ENCODE measurements around the gene TRIM7.
A peak's percentile ranks its signal among the peaks of the same experiment; 100 is the strongest.

TRIM7 gene

GRCh38 chr5:181176254-181176952 is 28.6 kb downstream of the TRIM7 start:
- Histone ChIP-seq H3K79me2 (ENCODE audit: insufficient read depth, low read depth) (no peaks in the 10 kb centered on the region), H3K4me2 (no peak overlapping the region), H3K9ac (no peak overlapping the region), H3K27me3 (ENCODE audit: insufficient read depth, low read depth) (no peaks in the 10 kb centered on the region), H3K4me3 (IDR thresholded peaks at IDR 0.05; ENCODE audit: insufficient read depth, low read depth, low read length) (no peak overlapping the region), H3K27ac (no peak overlapping the region), H2AFZ (ENCODE audit: low read depth) (no peak overlapping the region), H4K20me1 (ENCODE audit: insufficient read depth) (no peaks in the 10 kb centered on the region), H3K36me3 (ENCODE audit: insufficient read depth) (no peaks in the 10 kb centered on the region), H3K4me1 (ENCODE audit: low read depth, poor library complexity, severe bottlenecking) (peaks cover 20% of the 10 kb centered on the region)
- no peak for TF ChIP-seq CTCF (conservative IDR thresholded peaks at IDR 0.05; ENCODE audit: low read depth, low read length)

DNA sequence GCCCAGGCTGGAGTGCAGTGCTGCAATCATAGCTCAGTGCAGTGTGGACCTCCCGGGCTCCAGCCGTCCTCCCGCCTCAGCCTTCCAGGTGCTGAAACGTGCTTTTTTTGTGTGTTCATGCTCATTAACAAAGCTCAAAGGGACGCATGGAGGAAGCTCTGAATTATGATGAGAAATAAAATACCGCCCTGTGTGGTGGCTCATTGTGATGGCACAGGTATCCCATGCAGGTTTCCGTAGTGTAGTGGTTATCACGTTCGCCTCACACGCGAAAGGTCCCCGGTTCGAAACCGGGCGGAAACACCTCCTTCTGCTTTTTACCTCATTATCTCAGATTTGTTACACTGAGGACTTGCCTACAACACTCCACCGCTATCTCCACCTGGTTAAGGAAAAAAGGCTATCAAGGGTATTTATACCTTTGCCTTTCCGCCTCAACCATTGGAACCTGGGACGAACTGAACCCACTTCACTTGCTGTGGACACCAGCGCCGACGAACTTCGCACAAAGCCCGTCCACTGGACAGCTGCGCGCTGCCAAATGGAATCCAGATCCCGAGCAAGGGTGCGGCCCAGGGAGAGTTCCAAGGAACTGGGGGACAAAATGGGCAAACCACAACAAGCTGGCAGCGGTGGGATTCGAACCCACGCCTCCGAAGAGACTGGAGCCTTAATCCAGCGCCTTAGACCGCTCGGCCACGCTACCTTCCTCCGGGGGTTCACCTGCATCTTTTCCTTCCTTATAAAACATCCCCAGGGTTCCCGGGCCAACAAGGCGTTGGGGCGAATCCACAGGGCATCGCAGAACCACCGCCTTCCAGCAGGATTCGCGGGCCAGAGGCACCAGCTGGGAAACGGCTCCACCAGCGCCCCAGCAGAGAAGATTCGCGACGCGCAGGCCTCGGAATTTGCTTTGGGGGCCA is 31.3 kb downstream of the TRIM7 start:
- TF ChIP-seq CTCF (conservative IDR thresholded peaks at IDR 0.05; ENCODE audit: low read depth, low read length): 0 out of 2 replicates have a peak, but pooled peaks have one; percentile 34
- Histone ChIP-seq H3K4me1 (ENCODE audit: low read depth, poor library complexity, severe bottlenecking) (peaks cover 16% of the 10 kb centered on the region), H3K4me3 (IDR thresholded peaks at IDR 0.05; ENCODE audit: insufficient read depth, low read depth, low read length) (no peak overlapping the region), H4K20me1 (ENCODE audit: insufficient read depth) (no peaks in the 10 kb centered on the region), H3K79me2 (ENCODE audit: insufficient read depth, low read depth) (no peaks in the 10 kb centered on the region), H3K27ac (peak overlapping the region; percentile 84), H3K36me3 (ENCODE audit: insufficient read depth) (no peaks in the 10 kb centered on the region), H2AFZ (ENCODE audit: low read depth) (peak overlapping the region; percentile 72; the same call in 1 of the 2 replicates), H3K27me3 (ENCODE audit: insufficient read depth, low read depth) (no peaks in the 10 kb centered on the region), H3K9ac (peak overlapping the region; percentile 58; the same call in 1 of the 2 replicates), H3K4me2 (peak overlapping the region; percentile 61; the same call in 1 of the 2 replicates)

DNA sequence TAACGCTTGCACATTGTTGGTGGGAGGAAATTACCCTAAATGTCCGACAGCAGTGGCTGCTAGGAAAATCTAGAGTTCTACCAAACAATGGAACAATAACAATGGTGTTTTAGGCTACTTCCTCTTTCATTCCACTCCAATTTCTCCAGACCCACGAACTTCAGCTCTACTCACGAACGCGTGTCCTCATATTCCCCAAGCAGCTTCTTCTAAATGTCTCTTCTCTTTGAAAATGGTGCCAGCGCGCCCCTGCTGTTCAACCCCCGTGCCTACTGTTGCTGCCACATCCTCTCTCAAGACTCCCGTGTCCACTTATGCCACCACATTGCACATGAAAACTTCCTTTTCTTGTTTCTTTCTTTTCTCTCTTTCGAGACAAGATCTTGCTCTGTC is 32.0 kb downstream of the TRIM7 start:
- Histone ChIP-seq H3K4me2 (peak overlapping the region; percentile 61; the same call in 1 of the 2 replicates), H3K79me2 (ENCODE audit: insufficient read depth, low read depth) (no peaks in the 10 kb centered on the region), H3K27ac (peak overlapping the region; percentile 84), H3K27me3 (ENCODE audit: insufficient read depth, low read depth) (no peaks in the 10 kb centered on the region), H4K20me1 (ENCODE audit: insufficient read depth) (no peaks in the 10 kb centered on the region), H3K4me3 (IDR thresholded peaks at IDR 0.05; ENCODE audit: insufficient read depth, low read depth, low read length) (no peak overlapping the region), H3K4me1 (ENCODE audit: low read depth, poor library complexity, severe bottlenecking) (peaks cover 16% of the 10 kb centered on the region), H3K36me3 (ENCODE audit: insufficient read depth) (no peaks in the 10 kb centered on the region), H2AFZ (ENCODE audit: low read depth) (peak overlapping the region; percentile 72; the same call in 1 of the 2 replicates), H3K9ac (peak overlapping the region; percentile 58; the same call in 1 of the 2 replicates)
- peak; percentile 38; the same call in 1 of the 2 replicates for TF ChIP-seq CTCF (conservative IDR thresholded peaks at IDR 0.05; ENCODE audit: low read depth, low read length)

DNA sequence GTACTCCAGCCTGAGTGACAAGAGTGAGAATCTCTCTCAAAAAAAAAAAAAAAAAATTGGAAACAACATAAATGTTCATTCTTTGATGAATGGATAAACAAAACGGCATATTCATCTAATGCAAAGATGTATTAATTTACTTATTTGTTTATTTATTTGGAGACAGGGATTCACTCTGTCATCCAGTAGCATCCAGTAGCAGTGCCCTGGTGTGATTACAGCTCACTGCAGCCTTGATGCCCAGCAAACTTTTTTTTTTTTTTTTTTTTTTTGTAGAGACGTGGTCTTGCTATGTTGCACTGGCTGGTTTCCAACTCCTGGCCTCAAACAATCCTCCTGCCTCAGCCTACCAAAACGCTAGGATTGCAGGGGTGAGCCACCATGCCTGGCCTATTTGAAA is 33.2 kb downstream of the TRIM7 start:
- Histone ChIP-seq H3K27ac (no peak overlapping the region), H3K4me2 (peak overlapping the region; percentile 45; the same call in 1 of the 2 replicates), H2AFZ (ENCODE audit: low read depth) (no peak overlapping the region), H3K36me3 (ENCODE audit: insufficient read depth) (no peaks in the 10 kb centered on the region), H3K4me3 (IDR thresholded peaks at IDR 0.05; ENCODE audit: insufficient read depth, low read depth, low read length) (no peak overlapping the region), H3K4me1 (ENCODE audit: low read depth, poor library complexity, severe bottlenecking) (peaks cover 16% of the 10 kb centered on the region), H3K9ac (no peak overlapping the region), H3K27me3 (ENCODE audit: insufficient read depth, low read depth) (no peaks in the 10 kb centered on the region), H3K79me2 (ENCODE audit: insufficient read depth, low read depth) (no peaks in the 10 kb centered on the region), H4K20me1 (ENCODE audit: insufficient read depth) (no peaks in the 10 kb centered on the region)
- TF ChIP-seq CTCF (conservative IDR thresholded peaks at IDR 0.05; ENCODE audit: low read depth, low read length): no peak

Data from KMS-11 (cell line).